Naive thymus-derived CD8-positive, alpha-beta T cell (primary cell): Measurements from ENCODE around the gene TRIM10. TPM values are rescaled to one million over a fixed set of nuclear protein-coding genes. Genes with fewer than 3 reads are reported as not detected.

Source experiments
- ATAC-seq, 2 donors: fragments of 150-1000 bp; cut with Tn5 transposase in 1 of 2; sonication (Bioruptor Pico), chemical (Tn5 transposase) in 1 of 2; 1 replicate in 1 of 2; 2 replicates in 1 of 2; pipeline ENCODE4 v1.10.0; 2021; ENCODE audit warnings: mild to moderate bottlenecking in 2 of 2, moderate library complexity in 2 of 2
- POLR2A ChIA-PET: fragments of 350-600 bp; sonication (Branson Sonifier 250); formaldehyde crosslinking; loops from one replicate; lab custom pipeline; 2021; ENCODE audit warnings: antibody characterized with exemption; lab: Charles Lee
- DNase-seq, 10 donors: peaks; one replicate each; pipeline versions ENCODE4 v3.0.0 to v3.0.0-alpha.2; 2020 to 2022
- H3K27ac Mint-ChIP-seq, 10 donors: one replicate each; pipeline ENCODE4 v1.8.0; 2020 to 2022; ENCODE audit warnings: mild to moderate bottlenecking in 10 of 10, mixed read lengths in 10 of 10, moderate library complexity in 4 of 10, inconsistent platforms in 1 of 10
- H3K27me3 Mint-ChIP-seq, 5 donors: one replicate each; pipeline ENCODE4 v1.8.0; 2021 to 2022; ENCODE audit warnings: mixed read lengths in 5 of 5
- H3K36me3 Mint-ChIP-seq, 3 donors: one replicate each; pipeline ENCODE4 v1.8.0; 2020 to 2022; ENCODE audit warnings: mixed read lengths in 3 of 3, mild to moderate bottlenecking in 2 of 3, inconsistent platforms in 1 of 3
- H3K4me1 Mint-ChIP-seq, 4 donors: one replicate each; pipeline ENCODE4 v1.8.0; 2021 to 2022; ENCODE audit warnings: mixed read lengths in 4 of 4
- H3K4me3 Mint-ChIP-seq, 10 donors: one replicate each; pipeline ENCODE4 v1.8.0; 2020 to 2022; ENCODE audit warnings: mild to moderate bottlenecking in 10 of 10, mixed read lengths in 10 of 10, moderate library complexity in 6 of 10, inconsistent platforms in 1 of 10
- H3K9me3 Mint-ChIP-seq, 9 donors: one replicate each; pipeline ENCODE4 v1.8.0; 2020 to 2022; ENCODE audit warnings: mixed read lengths in 9 of 9, mild to moderate bottlenecking in 3 of 9, inconsistent platforms in 1 of 9, moderate library complexity in 1 of 9
- polyA plus RNA-seq, 3 donors: library from polyadenylated mRNA; unstranded; fragments of 300-500 nt; fragmentation: Illumina TruSeq; gene quantifications; one replicate each; pipeline ENCODE4 v1.2.3, GENCODE V29; 2021
- total RNA-seq, 8 experiments: library from RNA in 2 of 8; stranded (reverse) in 2 of 8; gene quantifications; one replicate each; pipeline ENCODE4 v1.2.3 and lab custom pipeline; 2021 to 2026

TRIM10 gene, protein sequence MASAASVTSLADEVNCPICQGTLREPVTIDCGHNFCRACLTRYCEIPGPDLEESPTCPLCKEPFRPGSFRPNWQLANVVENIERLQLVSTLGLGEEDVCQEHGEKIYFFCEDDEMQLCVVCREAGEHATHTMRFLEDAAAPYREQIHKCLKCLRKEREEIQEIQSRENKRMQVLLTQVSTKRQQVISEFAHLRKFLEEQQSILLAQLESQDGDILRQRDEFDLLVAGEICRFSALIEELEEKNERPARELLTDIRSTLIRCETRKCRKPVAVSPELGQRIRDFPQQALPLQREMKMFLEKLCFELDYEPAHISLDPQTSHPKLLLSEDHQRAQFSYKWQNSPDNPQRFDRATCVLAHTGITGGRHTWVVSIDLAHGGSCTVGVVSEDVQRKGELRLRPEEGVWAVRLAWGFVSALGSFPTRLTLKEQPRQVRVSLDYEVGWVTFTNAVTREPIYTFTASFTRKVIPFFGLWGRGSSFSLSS
- not detected for total RNA-seq
- polyA plus RNA-seq = not detected
- 0 to 0.08 (median 0) reads per million in 6 experiments for total RNA-seq (lab: John Stamatoyannopoulos, UW)

DNA sequence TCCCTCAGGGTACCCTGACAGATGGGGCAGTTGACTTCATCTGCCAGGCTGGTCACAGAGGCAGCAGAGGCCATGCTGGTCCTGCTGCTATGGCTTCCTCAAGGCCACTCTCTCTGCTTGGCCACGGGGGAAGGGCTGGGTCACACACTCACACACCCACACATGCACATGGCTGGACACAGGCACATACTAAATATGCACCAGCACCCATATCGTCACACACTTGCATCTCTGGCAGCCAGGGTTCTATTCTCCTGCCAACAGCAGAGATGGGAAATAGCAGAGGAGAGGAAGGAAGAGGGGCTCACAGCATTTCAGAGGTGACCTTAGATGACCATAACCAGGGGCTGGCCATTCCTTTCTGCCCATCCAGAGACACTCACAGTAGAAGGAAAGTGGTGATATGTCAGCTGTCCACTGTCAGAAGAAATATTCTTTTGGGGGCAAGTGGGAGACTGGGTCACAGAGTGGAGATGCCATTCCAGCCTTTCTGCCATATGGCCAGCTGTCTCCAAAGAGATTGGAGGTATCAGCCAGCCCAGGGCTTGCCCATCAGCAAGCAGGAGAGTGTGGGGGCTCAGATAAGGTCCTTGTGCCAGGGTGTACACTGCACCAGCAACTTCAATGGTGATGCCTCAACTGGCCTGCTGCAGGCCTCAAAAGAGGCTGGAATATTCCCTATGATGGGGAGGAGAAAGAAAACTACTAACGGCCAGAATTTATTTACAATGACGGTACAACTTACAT is at the start of gene TRIM10:
Gene TRIM10 (minus strand): TSS at position 427 of the 747 bp plus-strand sequence. CDS start 353 bp downstream, at position 74.
- no peaks in the 10 kb centered on the region for H3K9me3 Mint-ChIP-seq
- no peak within 1 kb of the TSS for H3K4me3 Mint-ChIP-seq
- H3K27ac Mint-ChIP-seq = no peak within 1 kb of the TSS
- no peaks in the 10 kb centered on the region for H3K36me3 Mint-ChIP-seq
- DNase-seq (no peak), ATAC-seq (no peak)
- POLR2A ChIA-PET = no interaction called here
- peaks cover 0 to 9% (median 2%) of the 10 kb centered on the region in 4 donors for H3K4me1 Mint-ChIP-seq
- peaks cover 7 to 18% (median 11%) of the 10 kb centered on the region in 5 donors for H3K27me3 Mint-ChIP-seq

DNA sequence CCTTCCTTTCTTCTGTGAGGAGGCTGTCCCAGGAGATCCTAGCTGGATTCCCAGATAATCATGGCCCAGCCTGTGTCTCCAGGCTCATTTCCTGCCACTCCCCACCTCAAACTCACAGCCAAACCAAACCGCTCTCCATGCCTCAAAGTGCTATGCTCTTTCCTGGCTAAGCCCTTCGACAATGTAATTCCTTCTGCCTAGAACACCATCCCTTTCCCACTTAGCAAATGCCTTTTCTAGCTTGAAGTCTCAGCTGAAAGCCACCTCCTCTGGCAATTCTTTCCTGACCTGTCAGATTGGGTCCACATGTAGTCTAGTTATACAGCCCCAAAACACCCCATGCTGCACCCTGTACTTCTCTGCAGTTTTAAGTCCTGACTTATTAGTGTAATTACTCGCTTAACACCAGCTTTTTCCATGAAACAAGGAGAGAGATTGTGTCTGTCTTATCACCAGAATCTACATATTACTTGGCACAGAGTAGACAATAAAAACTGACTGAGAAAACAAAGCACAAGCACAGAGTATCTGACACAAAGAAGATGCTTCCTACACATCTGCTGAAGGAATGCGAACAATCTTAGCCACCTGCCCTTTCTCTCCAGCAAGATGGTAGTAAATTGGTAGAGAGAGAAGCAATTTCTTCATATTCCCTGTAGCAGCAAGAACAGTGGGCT is 46.7 kb upstream of the TRIM10 start:
- peak overlapping the region in 5 of 10 donors; percentile 0 to 55 (median 19) for H3K4me3 Mint-ChIP-seq
- H3K27me3 Mint-ChIP-seq = no peaks in the 10 kb centered on the region
- H3K9me3 Mint-ChIP-seq = no peaks in the 10 kb centered on the region
- ATAC-seq (no peak), DNase-seq (no peak)
- POLR2A ChIA-PET = no interaction called here
- H3K36me3 Mint-ChIP-seq = peaks cover 0 to 41% (median 0%) of the 10 kb centered on the region in 3 donors
- H3K4me1 Mint-ChIP-seq = peaks cover 41 to 85% (median 82%) of the 10 kb centered on the region in 4 donors
- H3K27ac Mint-ChIP-seq = peak overlapping the region in 6 of 10 donors; percentile 7 to 90 (median 54)

DNA sequence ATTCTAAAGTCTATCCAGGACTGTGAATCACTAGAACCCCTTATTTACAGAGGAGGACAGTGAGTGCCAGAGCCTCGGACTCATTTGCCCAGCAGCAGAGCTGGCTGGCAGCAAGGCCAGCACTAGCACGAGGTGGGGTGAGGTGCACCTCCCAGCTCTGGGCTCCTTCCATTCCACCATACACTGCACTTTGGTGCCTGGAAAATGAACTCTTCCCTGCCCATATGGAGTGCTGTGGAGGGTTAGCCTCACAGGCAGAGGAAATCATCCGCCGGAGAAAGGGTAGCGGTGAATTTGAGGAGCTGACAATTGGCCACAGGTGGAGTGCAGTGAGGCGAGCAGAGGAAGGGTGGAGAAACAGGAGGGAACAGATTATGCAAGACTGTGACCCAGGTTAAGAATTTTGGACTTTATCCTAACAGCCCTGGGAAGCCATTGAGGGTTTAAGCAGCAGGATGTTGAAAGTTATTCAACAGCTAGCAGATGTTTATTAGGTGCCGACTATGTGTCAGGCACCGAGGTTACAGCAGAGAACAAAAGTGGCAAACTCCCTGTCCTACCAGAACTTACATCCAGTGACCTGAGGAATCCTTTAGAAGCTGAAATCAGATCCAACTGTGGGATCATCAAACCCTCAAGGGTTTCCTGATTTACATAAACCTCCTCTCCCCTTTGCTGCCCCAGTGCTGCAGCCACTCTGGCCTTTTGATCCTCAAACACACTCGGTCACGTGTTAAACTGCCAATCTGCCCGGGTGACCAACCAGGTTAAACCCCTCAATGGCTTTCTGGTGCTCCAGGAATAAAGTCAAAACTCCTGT is 46.0 kb upstream of the TRIM10 start:
- Mint-ChIP-seq H3K27me3 (no peaks in the 10 kb centered on the region), H3K27ac (peak overlapping the region in 3 of 10 donors; percentile 7 to 90 (median 55)), H3K4me1 (peaks cover 41 to 85% (median 81%) of the 10 kb centered on the region in 4 donors), H3K4me3 (no peak overlapping the region), H3K36me3 (peaks cover 0 to 48% (median 0%) of the 10 kb centered on the region in 3 donors), H3K9me3 (no peaks in the 10 kb centered on the region)
- DNase-seq = no peak
- POLR2A ChIA-PET = no interaction called here
- ATAC-seq = no peak

DNA sequence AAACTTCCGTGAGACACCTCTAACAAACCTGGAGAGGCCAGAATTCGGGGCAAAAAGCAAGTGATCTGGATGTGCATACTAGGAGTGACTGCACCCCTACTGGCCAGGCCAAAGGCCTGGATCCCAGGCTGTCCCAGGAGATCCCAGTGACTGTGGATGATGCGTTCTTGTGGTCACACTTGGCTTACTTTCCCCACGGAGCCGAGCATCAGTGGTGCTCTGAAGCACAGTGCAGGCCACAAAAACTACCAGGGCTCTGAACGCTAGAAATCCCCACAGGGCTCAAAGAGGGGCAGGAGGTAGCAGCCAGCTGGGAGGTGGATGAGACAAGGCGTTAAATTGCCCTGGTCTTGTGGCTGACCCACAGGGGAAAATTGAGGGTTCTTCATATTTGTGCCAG is 45.1 kb upstream of the TRIM10 start:
- Mint-ChIP-seq H3K4me3 (peak overlapping the region in 1 of 10 donors; percentile 30), H3K36me3 (peaks cover 0 to 52% (median 0%) of the 10 kb centered on the region in 3 donors), H3K4me1 (peaks cover 38 to 85% (median 80%) of the 10 kb centered on the region in 4 donors), H3K27me3 (no peaks in the 10 kb centered on the region), H3K27ac (no peak overlapping the region), H3K9me3 (no peaks in the 10 kb centered on the region)
- POLR2A ChIA-PET = no interaction called here
- DNase-seq = no peak
- ATAC-seq = no peak

DNA sequence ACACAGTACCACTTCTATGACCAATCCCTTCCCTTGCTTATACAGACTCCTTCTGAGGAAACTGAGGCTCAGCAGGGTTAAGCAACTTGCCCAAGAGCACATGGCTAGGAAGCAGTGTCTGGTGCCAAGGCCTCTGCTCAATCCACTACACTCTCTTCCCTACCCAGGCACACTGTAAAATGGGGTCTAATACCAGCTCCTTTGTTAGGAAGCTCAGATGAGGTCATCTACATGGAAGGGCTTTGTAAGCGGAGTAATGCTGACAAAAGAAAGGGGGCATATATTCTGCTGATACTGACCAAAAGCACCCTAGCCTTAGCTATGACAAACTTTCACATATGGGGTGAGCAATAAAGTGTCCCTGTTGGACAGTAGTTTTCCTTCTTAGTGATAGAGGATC is 43.1 kb upstream of the TRIM10 start:
- H3K36me3 Mint-ChIP-seq = peaks cover 0 to 60% (median under 1%) of the 10 kb centered on the region in 3 donors
- H3K4me3 Mint-ChIP-seq = no peak overlapping the region
- no peak overlapping the region for H3K27ac Mint-ChIP-seq
- no peak for ATAC-seq
- no peak for DNase-seq
- H3K4me1 Mint-ChIP-seq = peaks cover 34 to 75% (median 72%) of the 10 kb centered on the region in 4 donors
- H3K9me3 Mint-ChIP-seq = no peaks in the 10 kb centered on the region
- POLR2A ChIA-PET = no interaction called here
- H3K27me3 Mint-ChIP-seq = no peaks in the 10 kb centered on the region

DNA sequence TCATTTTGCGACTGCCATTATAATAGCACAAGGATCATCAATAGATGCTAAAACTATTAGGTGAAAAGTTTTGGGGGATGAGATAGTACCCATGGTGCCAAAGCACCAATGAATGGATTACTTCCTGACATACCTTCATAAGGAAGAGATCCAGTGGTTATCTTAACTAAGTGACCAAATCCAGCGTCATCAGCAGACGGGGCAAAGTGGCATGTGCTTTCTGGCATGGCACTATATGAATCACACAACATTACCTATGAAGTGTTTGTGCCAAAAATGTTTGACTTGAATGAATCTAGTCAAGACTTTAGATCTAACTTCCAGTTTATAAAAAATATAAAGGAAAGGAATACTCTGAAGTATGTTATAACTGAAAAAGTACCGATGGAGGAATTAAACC is 41.4 kb upstream of the TRIM10 start:
- POLR2A ChIA-PET = no interaction called here

DNA sequence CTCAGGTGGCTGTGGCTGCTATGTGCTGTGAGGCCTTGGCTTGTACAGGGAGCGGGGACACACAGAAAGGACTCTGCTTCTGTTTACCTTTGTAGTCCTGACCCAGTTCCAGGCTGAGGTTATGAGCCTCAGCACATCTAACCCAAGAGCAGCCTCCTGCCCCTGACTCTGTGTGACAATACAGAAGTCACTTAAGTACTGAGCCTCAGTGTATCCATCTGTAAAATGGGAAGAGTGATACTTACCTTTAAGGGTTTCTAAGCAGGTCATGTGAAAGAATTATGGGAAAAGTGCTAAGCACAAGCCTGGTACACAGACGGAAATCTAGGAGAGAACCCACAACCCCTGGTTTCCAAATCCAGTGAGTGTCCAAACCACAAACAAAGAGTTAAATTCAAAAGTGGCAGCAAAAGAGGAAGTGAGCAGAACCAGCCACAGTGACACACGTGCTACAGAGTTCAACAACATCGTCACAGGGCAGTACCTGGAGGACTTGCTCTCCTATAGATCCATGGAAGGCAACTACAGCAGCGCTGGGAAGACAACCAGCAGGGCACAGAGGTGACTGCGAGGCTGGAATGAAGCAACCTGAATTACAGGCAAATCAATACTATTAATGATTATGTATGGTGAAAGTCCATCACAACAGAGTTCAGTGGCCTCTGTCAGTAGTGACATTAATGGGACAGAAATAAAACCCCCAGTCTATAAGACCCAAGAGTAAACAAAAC is 39.7 kb upstream of the TRIM10 start:
- ATAC-seq = no peak
- H3K4me1 Mint-ChIP-seq = peaks cover 21 to 47% (median 41%) of the 10 kb centered on the region in 4 donors
- H3K4me3 Mint-ChIP-seq = no peak overlapping the region
- POLR2A ChIA-PET = no interaction called here
- DNase-seq = no peak
- peak overlapping the region in 7 of 10 donors; percentile 1 to 90 (median 63) for H3K27ac Mint-ChIP-seq
- H3K9me3 Mint-ChIP-seq = no peaks in the 10 kb centered on the region
- H3K36me3 Mint-ChIP-seq = peaks cover 0 to 79% (median 7%) of the 10 kb centered on the region in 3 donors
- H3K27me3 Mint-ChIP-seq = no peaks in the 10 kb centered on the region

More for the DNA sequence above, 41.4 kb upstream of the TRIM10 start:
- Mint-ChIP-seq H3K27me3 (no peaks in the 10 kb centered on the region), H3K9me3 (no peaks in the 10 kb centered on the region), H3K27ac (peak overlapping the region in 2 of 10 donors; percentile 35 to 75), H3K4me3 (no peak overlapping the region), H3K4me1 (peaks cover 25 to 59% (median 56%) of the 10 kb centered on the region in 4 donors), H3K36me3 (peaks cover 0 to 65% (median 7%) of the 10 kb centered on the region in 3 donors)
- no peak for DNase-seq
- no peak for ATAC-seq

DNA sequence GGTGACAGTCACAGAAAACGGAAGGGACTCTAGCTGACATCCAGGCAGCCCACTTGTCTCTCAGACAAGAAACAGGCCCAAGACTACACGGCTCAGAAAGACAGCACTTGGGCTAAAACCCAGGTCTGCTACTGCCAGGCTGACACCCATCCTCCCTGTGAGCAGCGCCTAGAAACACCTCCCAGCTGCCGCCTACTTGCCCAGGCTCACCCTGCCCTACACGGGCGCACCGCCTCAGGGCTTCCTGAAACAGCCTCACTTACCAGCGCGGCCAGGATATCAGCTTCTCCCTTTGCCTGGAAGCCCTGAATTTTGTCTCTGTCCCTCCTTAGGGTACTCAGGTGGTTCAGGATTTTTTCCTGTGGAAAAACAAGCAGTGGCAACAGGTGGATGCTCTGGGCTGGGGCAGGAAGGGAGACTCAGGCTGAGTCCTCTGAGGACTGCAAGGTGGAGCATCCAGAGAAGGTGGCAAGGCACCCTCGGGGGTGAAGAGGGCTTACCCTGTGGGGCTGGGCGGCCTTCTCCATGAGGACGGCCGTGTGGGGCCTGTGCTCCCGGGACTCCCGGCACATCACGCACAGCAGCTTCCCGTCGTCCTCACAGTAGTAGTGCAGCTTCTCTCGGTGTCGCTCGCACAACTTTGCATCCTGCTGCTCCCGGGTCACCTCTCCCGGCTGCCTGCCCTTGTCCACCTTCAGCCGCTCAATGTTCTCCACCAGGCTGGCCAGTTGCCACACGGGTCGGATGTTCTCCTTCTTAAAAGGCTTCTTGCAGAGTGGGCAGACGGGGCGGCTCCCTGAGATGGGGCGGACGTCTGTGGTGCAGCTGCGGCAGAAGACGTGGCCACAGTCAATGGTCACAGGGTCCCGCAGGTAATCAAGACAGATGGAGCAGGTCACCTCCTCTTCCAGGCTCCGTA is 37.4 kb upstream of the TRIM10 start:
- no peak overlapping the region for H3K4me3 Mint-ChIP-seq
- no peak for DNase-seq
- no peaks in the 10 kb centered on the region for H3K27me3 Mint-ChIP-seq
- H3K9me3 Mint-ChIP-seq = no peaks in the 10 kb centered on the region
- H3K36me3 Mint-ChIP-seq = peaks cover 0 to 87% (median 9%) of the 10 kb centered on the region in 3 donors
- ATAC-seq = no peak
- peaks cover 18 to 27% (median 24%) of the 10 kb centered on the region in 4 donors for H3K4me1 Mint-ChIP-seq
- peak overlapping the region in 2 of 10 donors; percentile 31 to 65 for H3K27ac Mint-ChIP-seq
- POLR2A ChIA-PET = interaction anchor here (1.9 kb wide), 1 partner anchor 15 kb away, joined by 5 read pairs; the partner anchor contains the start of gene TRIM26

DNA sequence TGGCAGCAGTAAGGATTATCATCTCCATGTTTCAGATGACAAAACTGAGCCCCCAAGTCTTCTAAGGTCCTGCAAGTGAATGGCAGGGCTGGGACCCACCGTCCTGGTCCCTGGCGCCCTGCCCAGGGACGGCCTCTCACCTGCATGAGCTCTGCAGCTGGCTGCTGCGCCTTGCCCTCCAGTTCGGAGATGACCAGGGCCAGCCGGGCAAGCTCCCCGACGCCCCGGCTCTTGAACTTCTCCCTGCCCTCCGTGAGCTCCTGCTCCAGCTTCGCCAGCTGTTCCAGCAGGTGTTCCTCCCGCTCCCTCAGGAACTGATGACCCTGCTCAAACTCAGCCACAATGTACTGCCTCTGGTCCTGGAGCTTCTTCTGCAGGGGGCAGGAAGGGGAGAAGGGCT is 35.4 kb upstream of the TRIM10 start:
- DNase-seq (no peak), ATAC-seq (no peak)
- peaks cover 0 to 86% (median 9%) of the 10 kb centered on the region in 3 donors for H3K36me3 Mint-ChIP-seq
- no peaks in the 10 kb centered on the region for H3K27me3 Mint-ChIP-seq
- peak overlapping the region in 2 of 10 donors; percentile 6 to 25 for H3K27ac Mint-ChIP-seq
- peaks cover 11 to 15% (median 12%) of the 10 kb centered on the region in 4 donors for H3K4me1 Mint-ChIP-seq
- no peaks in the 10 kb centered on the region for H3K9me3 Mint-ChIP-seq
- no peak overlapping the region for H3K4me3 Mint-ChIP-seq
- POLR2A ChIA-PET = no interaction called here

DNA sequence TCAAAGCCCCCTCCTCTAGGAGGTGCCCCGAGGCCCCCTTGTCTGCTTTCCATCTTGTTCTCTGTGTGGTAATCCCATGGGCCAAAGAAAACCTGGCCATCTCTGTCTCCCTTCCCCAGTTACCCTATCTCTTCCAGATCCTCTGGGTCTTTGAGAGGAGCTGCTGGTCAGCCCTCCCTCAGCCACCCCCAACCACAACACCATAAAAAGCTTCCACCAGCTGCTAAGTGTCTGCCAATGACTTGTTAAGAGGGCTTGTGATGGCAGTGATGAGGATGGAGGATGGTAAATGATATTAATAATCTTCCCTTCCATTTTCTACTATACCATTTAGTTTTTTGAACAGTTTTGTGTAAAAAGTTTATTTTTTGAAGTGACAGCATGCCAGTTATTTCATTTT is 34.9 kb upstream of the TRIM10 start:
- POLR2A ChIA-PET = interaction anchor here (0.6 kb wide), 1 partner anchor 13 kb away, joined by 8 read pairs; no protein-coding TSS in a partner anchor
- H3K27ac Mint-ChIP-seq = peak overlapping the region in 4 of 10 donors; percentile 15 to 92 (median 45)
- H3K9me3 Mint-ChIP-seq = no peaks in the 10 kb centered on the region
- H3K27me3 Mint-ChIP-seq = no peaks in the 10 kb centered on the region
- H3K4me3 Mint-ChIP-seq = no peak overlapping the region
- H3K4me1 Mint-ChIP-seq = peaks cover 7 to 12% (median 10%) of the 10 kb centered on the region in 4 donors
- peaks cover 0 to 86% (median 9%) of the 10 kb centered on the region in 3 donors for H3K36me3 Mint-ChIP-seq
- DNase-seq (no peak), ATAC-seq (no peak)
